Chondrocyte (in vitro differentiated cells): ENCODE measurements around the gene RAP1GAP2. TPM values are rescaled to one million over a fixed set of nuclear protein-coding genes. Genes with fewer than 3 reads are reported as not detected.

ENCODE experiments used
- DNase-seq: peaks from one replicate; pipeline ENCODE4 v3.0.0; 2021; ENCODE audit warnings: mixed read lengths, low spot score
- H3K27ac Mint-ChIP-seq: one replicate; pipeline ENCODE4 v1.8.0; 2021; ENCODE audit warnings: mild to moderate bottlenecking, moderate library complexity, mixed read lengths; ENCODE audit not compliant: unreplicated experiment
- H3K27me3 Mint-ChIP-seq: 2 replicates; pipeline ENCODE4 v1.8.0; 2021; ENCODE audit warnings: low read depth, mixed read lengths
- H3K36me3 Mint-ChIP-seq: 2 replicates; pipeline ENCODE4 v1.8.0; 2021; ENCODE audit warnings: low read depth, mixed read lengths
- H3K4me1 Mint-ChIP-seq: 2 replicates; pipeline ENCODE4 v1.8.0; 2021; ENCODE audit warnings: low read depth, mild to moderate bottlenecking, mixed read lengths
- H3K4me3 Mint-ChIP-seq: one replicate; pipeline ENCODE4 v1.8.0; 2021; ENCODE audit warnings: mild to moderate bottlenecking, moderate library complexity, mixed read lengths; ENCODE audit not compliant: unreplicated experiment
- H3K9me3 Mint-ChIP-seq: 2 replicates; pipeline ENCODE4 v1.8.0; 2021; ENCODE audit warnings: low read depth, mixed read lengths
- CTCF ChIP-seq: fragments of 200-600 bp; sonication (generic); IDR thresholded peaks from 2 replicates; pipeline ENCODE4 v1.5.0; 2021; ENCODE audit warnings: antibody characterized with exemption, mild to moderate bottlenecking, moderate library complexity
- total RNA-seq: library from RNA; stranded (reverse); gene quantifications from 3 replicates; pipeline ENCODE4 v1.2.1, GENCODE V29; 2021

The RAP1GAP2 gene
- total RNA-seq, 1 donor from 2014 or later, result 3.4 TPM

GRCh38 chr17:2950846-2951245 is 154.6 kb downstream of the RAP1GAP2 start:
- TF ChIP-seq CTCF, result no peak
- no peaks in the 10 kb centered on the region for H3K9me3 Mint-ChIP-seq
- peak overlapping the region; percentile 41 for H3K27ac Mint-ChIP-seq
- no peak overlapping the region for H3K4me3 Mint-ChIP-seq
- H3K36me3 Mint-ChIP-seq, result no peaks in the 10 kb centered on the region
- H3K4me1 Mint-ChIP-seq, result peaks cover 16% of the 10 kb centered on the region
- no peak for DNase-seq
- H3K27me3 Mint-ChIP-seq, result no peaks in the 10 kb centered on the region

GRCh38 chr17:2952174-2952845 is 156.1 kb downstream of the RAP1GAP2 start:
- no peak overlapping the region for H3K27ac Mint-ChIP-seq

GRCh38 chr17:2954898-2955445 is 158.7 kb downstream of the RAP1GAP2 start:
- no peaks in the 10 kb centered on the region for H3K27me3 Mint-ChIP-seq
- no peaks in the 10 kb centered on the region for H3K36me3 Mint-ChIP-seq
- no peaks in the 10 kb centered on the region for H3K9me3 Mint-ChIP-seq
- peak overlapping the region; percentile 71 for H3K27ac Mint-ChIP-seq
- no peak for TF ChIP-seq CTCF
- H3K4me3 Mint-ChIP-seq, result peak overlapping the region; percentile 14
- peaks cover 42% of the 10 kb centered on the region for H3K4me1 Mint-ChIP-seq
- DNase-seq, result no peak

More at GRCh38 chr17:2952174-2952845, 156.1 kb downstream of the RAP1GAP2 start:
- Mint-ChIP-seq H3K36me3 (no peaks in the 10 kb centered on the region), H3K4me3 (no peak overlapping the region), H3K4me1 (peaks cover 25% of the 10 kb centered on the region), H3K27me3 (no peaks in the 10 kb centered on the region), H3K9me3 (no peaks in the 10 kb centered on the region)
- DNase-seq, result peak; percentile 17
- no peak for TF ChIP-seq CTCF

GRCh38 chr17:2955931-2956582 is 159.8 kb downstream of the RAP1GAP2 start:
- H3K4me1 Mint-ChIP-seq, result peaks cover 51% of the 10 kb centered on the region
- TF ChIP-seq CTCF, result no peak
- H3K4me3 Mint-ChIP-seq, result no peak overlapping the region
- H3K36me3 Mint-ChIP-seq, result no peaks in the 10 kb centered on the region
- no peaks in the 10 kb centered on the region for H3K9me3 Mint-ChIP-seq
- no peak overlapping the region for H3K27ac Mint-ChIP-seq
- no peak for DNase-seq
- no peaks in the 10 kb centered on the region for H3K27me3 Mint-ChIP-seq

GRCh38 chr17:2957631-2958286 is 161.5 kb downstream of the RAP1GAP2 start:
- H3K27ac Mint-ChIP-seq, result no peak overlapping the region
- peaks cover 51% of the 10 kb centered on the region for H3K4me1 Mint-ChIP-seq
- H3K9me3 Mint-ChIP-seq, result no peaks in the 10 kb centered on the region
- H3K27me3 Mint-ChIP-seq, result no peaks in the 10 kb centered on the region
- H3K4me3 Mint-ChIP-seq, result no peak overlapping the region
- no peak for TF ChIP-seq CTCF
- no peak for DNase-seq
- no peaks in the 10 kb centered on the region for H3K36me3 Mint-ChIP-seq
